Measurements from ENCODE around the gene PTPRG.

The PTPRG gene

DNA sequence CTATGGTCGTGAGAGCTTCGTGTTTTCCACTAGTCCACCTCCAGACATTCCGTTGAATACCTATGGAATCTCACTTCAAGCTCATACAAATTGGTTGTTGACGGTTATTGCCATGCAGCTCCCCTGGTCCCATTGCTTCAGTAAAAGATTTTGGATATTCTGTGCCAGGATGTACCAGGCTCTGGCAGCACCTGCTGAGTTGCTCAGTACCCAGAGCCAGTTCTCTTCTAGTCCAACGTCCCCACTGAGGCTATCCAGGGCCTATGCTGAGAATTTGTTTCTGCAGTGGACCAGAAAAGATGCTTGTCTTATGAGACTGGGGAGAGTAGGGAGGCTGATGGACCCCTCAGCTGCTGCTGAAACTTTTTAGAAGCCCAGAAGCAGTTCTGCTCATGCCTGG, 533.1 kb downstream of the PTPRG start:
- Histone ChIP-seq H3K9me3 (replicated peaks in 1 of 11) (no peaks in the 10 kb centered on the region), H3K4me1 (peaks cover 0 to 22% (median 0%) of the 10 kb centered on the region in 10 experiments; a peak in 7 of 20 replicates), H3K36me3 (peaks cover 0 to 5% (median 0%) of the 10 kb centered on the region in 11 experiments; a peak in 1 of 22 replicates), H3K4me3 (no peak overlapping the region), H3K4me2 (no peak overlapping the region), H3K9ac (no peak overlapping the region), H4K20me1 (no peaks in the 10 kb centered on the region), H3K27me3 (no peaks in the 10 kb centered on the region), H3K27ac (no peak overlapping the region)
- no peak for TF ChIP-seq Cebpa-rat (IDR thresholded peaks at IDR 0.05)

DNA sequence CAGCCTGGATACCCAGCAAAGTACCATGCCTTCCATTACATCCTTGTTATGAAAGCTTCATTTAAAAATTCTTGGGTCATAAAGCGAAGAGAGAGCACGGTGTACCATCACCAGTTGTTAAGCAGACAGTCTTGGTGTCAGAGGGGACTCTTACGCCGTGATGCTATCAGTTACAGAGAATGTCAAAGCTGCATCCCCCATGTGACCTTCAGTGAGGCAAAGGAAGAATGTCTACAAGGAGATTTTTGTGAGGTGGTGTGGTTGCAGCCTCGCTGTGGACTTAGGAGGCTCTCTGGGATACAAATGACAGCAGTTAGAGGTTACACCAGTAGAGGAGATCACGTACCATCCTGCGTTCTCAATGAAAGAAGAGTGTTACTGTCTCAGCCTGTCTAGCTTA, 533.7 kb downstream of the PTPRG start:
- Histone ChIP-seq H3K4me2 (no peak overlapping the region), H3K36me3 (peaks cover 0 to 5% (median 0%) of the 10 kb centered on the region in 11 experiments; a peak in 1 of 22 replicates)

DNA sequence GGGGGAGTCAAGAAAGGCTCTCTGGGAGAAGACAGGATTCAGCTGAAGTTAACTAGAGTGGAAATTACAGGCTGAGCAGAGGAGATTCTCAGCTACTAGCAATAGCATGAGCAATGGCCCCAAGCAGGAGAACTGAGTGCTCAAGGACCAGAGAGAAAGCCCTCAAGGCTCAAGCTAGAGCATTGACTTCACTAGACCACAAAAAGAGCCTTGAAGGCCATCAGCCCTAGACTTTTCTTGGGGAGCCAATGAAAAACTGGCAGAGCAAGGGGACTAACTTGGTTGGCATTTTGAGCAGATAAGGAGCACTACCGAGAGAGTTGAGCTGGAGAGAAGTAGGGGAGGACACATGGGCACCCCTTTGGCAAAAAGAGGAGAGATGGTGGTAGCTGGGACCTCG, 534.4 kb downstream of the PTPRG start:
- TF ChIP-seq Cebpa-rat (IDR thresholded peaks at IDR 0.05) = no peak
- Histone ChIP-seq H4K20me1 (no peaks in the 10 kb centered on the region), H3K9me3 (replicated peaks in 1 of 11) (no peaks in the 10 kb centered on the region), H3K27ac (no peak overlapping the region), H3K4me2 (no peak overlapping the region), H3K9ac (no peak overlapping the region), H3K36me3 (peaks cover 0 to 5% (median 0%) of the 10 kb centered on the region in 11 experiments; a peak in 1 of 22 replicates), H3K4me1 (peaks cover 7 to 19% (median 12%) of the 10 kb centered on the region in 10 experiments), H3K4me3 (no peak overlapping the region), H3K27me3 (no peaks in the 10 kb centered on the region)

More for the DNA sequence above, 533.7 kb downstream of the PTPRG start:
- H3K4me3 ChIP-seq = no peak overlapping the region
- H3K9ac ChIP-seq = no peak overlapping the region
- H3K27ac ChIP-seq = no peak overlapping the region
- H3K27me3 ChIP-seq = no peaks in the 10 kb centered on the region
- TF ChIP-seq Cebpa-rat (IDR thresholded peaks at IDR 0.05) = no peak
- H3K9me3 ChIP-seq (replicated peaks in 1 of 11) = no peaks in the 10 kb centered on the region
- H4K20me1 ChIP-seq = no peaks in the 10 kb centered on the region
- peaks cover 2 to 19% (median 6%) of the 10 kb centered on the region in 10 experiments for H3K4me1 ChIP-seq

DNA sequence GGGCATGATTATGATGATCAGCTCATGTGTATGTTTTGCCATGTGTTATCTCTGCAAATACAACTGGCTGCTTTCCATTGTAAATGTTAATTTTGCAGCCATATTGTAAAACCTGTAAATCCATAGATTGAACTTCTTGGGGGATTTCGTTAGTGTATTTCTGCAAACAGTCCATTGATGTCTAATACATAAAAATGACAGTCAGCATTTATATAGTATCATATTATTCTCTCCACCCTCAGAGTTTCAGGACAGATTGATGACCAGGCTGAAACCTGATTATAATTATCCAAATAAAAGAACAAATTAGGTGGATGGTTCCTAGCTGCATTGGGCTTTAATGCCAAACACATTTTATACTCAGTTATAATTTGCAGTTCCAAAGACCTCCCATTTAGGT, 535.1 kb downstream of the PTPRG start:
- Histone ChIP-seq H3K36me3 (peaks cover 0 to 5% (median 0%) of the 10 kb centered on the region in 11 experiments; a peak in 1 of 22 replicates), H4K20me1 (no peaks in the 10 kb centered on the region), H3K27ac (no peak overlapping the region), H3K4me1 (peaks cover 7 to 21% (median 19%) of the 10 kb centered on the region in 10 experiments), H3K27me3 (no peaks in the 10 kb centered on the region), H3K9me3 (replicated peaks in 1 of 11) (no peaks in the 10 kb centered on the region), H3K4me3 (no peak overlapping the region), H3K4me2 (no peak overlapping the region), H3K9ac (no peak overlapping the region)
- TF ChIP-seq Cebpa-rat (IDR thresholded peaks at IDR 0.05) = no peak

DNA sequence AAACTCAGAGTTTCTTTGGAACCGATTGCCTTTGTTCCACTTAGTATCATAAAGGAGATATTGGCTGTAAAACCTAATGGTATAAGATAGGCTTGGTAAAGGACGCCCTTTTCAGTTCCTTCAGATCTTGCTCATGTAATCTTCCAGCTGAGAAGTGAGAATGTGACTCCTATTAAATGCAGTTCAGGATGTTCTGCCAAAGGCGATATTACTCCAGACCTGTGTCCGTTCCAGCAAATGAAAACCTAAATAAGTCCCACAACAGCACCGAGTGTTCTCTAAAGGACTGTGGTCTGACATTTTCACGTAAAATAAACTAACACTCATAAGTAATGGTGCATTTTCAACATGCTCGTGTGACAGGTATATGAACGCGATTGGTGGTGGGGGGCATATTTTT, 535.8 kb downstream of the PTPRG start:
- no peak for TF ChIP-seq Cebpa-rat (IDR thresholded peaks at IDR 0.05)
- Histone ChIP-seq H3K4me3 (no peak overlapping the region), H4K20me1 (no peaks in the 10 kb centered on the region), H3K36me3 (peaks cover 0 to 5% (median 0%) of the 10 kb centered on the region in 11 experiments; a peak in 1 of 22 replicates), H3K4me2 (no peak overlapping the region), H3K9ac (no peak overlapping the region), H3K27me3 (no peaks in the 10 kb centered on the region), H3K4me1 (peaks cover 7 to 27% (median 21%) of the 10 kb centered on the region in 10 experiments; a peak in 19 of 20 replicates), H3K9me3 (replicated peaks in 1 of 11) (no peaks in the 10 kb centered on the region), H3K27ac (no peak overlapping the region)

- Histone ChIP-seq H3K4me3 (no peak overlapping the region), H3K27me3 (no peaks in the 10 kb centered on the region), H4K20me1 (no peaks in the 10 kb centered on the region), H3K36me3 (0 out of 22 replicates have a peak, but pooled peaks cover 0 to 5% (median 0%) of the 10 kb centered on the region in 11 experiments), H3K9me3 (replicated peaks in 1 of 11) (no peaks in the 10 kb centered on the region), H3K4me1 (peaks cover 7 to 36% (median 22%) of the 10 kb centered on the region in 10 experiments; a peak in 19 of 20 replicates), H3K27ac (no peak overlapping the region), H3K9ac (no peak overlapping the region), H3K4me2 (no peak overlapping the region)
- TF ChIP-seq Cebpa-rat (IDR thresholded peaks at IDR 0.05) = no peak
Measured at GRCh38 chr3:62098646-62099365, 537.4 kb downstream of the PTPRG start.

DNA sequence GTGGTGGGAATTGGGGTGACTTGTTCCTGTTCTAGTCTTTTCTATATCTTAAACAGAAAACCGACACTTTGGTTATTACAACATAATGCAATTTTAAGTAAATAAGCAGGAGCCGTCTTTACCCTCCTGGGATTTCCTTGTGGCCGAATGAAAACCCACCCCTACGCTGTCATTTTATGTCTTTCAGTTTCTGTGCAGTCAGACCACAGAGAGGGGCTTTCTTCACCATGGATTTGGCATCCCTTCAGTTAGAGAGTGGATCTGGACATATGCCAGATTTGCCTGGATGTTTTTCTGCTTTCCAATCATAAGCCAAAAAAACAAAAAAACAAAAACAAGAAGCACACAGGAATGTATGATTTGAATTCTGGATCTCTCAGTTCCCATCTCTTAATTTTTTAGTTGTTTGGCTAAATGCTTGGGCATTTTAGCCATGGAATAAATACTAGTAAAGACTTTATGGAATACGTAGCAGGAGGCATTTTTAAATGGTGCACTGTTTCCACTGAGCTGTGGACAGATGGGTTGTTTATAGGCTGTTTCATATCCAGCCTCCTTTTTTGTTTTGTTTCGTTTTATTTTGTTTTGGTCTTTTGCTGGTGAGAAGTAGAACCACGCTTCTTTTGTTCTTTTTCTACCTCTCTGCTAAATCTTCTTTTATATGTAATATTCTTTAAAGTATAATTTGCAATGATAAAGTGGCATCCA, 539.1 kb downstream of the PTPRG start:
- Histone ChIP-seq H3K27ac (peak overlapping the region in 7 of 11 experiments; percentile 1 to 68 (median 42); a peak in 13 of 22 replicates), H3K9me3 (replicated peaks in 1 of 11) (no peaks in the 10 kb centered on the region), H3K9ac (peak overlapping the region in 3 of 11 experiments; percentile 9 to 17 (median 11); a peak in 2 of 22 replicates), H3K4me2 (peak overlapping the region; percentile 11 to 69 (median 39); a peak in 18 of 22 replicates), H3K36me3 (no peaks in the 10 kb centered on the region), H3K4me1 (peaks cover 7 to 37% (median 22%) of the 10 kb centered on the region in 10 experiments; a peak in 19 of 20 replicates), H3K4me3 (no peak overlapping the region), H4K20me1 (no peaks in the 10 kb centered on the region), H3K27me3 (no peaks in the 10 kb centered on the region)
- TF ChIP-seq Cebpa-rat (IDR thresholded peaks at IDR 0.05) = 0 out of 22 replicates have a peak, but pooled peaks of 2 of the 11 experiments have one; percentile 18 to 21

- Histone ChIP-seq H3K9ac (no peak overlapping the region), H3K4me1 (peaks cover 7 to 37% (median 22%) of the 10 kb centered on the region in 10 experiments; a peak in 19 of 20 replicates), H3K4me3 (no peak overlapping the region), H3K27me3 (no peaks in the 10 kb centered on the region), H3K9me3 (replicated peaks in 1 of 11) (no peaks in the 10 kb centered on the region), H3K36me3 (no peaks in the 10 kb centered on the region), H3K4me2 (peak overlapping the region in 6 of 11 experiments; percentile 6 to 69 (median 36); a peak in 10 of 22 replicates), H3K27ac (peak overlapping the region in 2 of 11 experiments; percentile 42 to 55; a peak in 3 of 22 replicates), H4K20me1 (no peaks in the 10 kb centered on the region)
- no peak for TF ChIP-seq Cebpa-rat (IDR thresholded peaks at IDR 0.05)
Measured at GRCh38 chr3:62101488-62101887, 540.1 kb downstream of the PTPRG start.

- Histone ChIP-seq H4K20me1 (no peaks in the 10 kb centered on the region), H3K36me3 (no peaks in the 10 kb centered on the region), H3K9ac (no peak overlapping the region), H3K4me3 (no peak overlapping the region), H3K4me2 (0 out of 22 replicates have a peak overlapping the region, but pooled peaks of 1 of the 11 experiments have one; percentile 4), H3K9me3 (replicated peaks in 1 of 11) (peaks cover 3 to 10% (median 5%) of the 10 kb centered on the region in 11 experiments; a peak in 13 of 22 replicates), H3K27ac (no peak overlapping the region), H3K27me3 (no peaks in the 10 kb centered on the region), H3K4me1 (peaks cover 7 to 37% (median 22%) of the 10 kb centered on the region in 10 experiments; a peak in 19 of 20 replicates)
- no peak for TF ChIP-seq Cebpa-rat (IDR thresholded peaks at IDR 0.05)
Measured at GRCh38 chr3:62103531-62103930, 542.2 kb downstream of the PTPRG start.

All from BLaER1 treated with 17β-estradiol and CSF1 and Interleukin-3, amounts not matched to agents 10 nM and 100 nM (cell line).